HUDEP-2 (cell line): ENCODE results near the gene PLXDC2.

Experiments
- DNase-seq, 76 experiments: peaks; one replicate each; lab custom pipeline; 2025; ENCODE audit not compliant: unreplicated experiment in 76 of 76; lab: John Stamatoyannopoulos, UW

PLXDC2 gene

DNA sequence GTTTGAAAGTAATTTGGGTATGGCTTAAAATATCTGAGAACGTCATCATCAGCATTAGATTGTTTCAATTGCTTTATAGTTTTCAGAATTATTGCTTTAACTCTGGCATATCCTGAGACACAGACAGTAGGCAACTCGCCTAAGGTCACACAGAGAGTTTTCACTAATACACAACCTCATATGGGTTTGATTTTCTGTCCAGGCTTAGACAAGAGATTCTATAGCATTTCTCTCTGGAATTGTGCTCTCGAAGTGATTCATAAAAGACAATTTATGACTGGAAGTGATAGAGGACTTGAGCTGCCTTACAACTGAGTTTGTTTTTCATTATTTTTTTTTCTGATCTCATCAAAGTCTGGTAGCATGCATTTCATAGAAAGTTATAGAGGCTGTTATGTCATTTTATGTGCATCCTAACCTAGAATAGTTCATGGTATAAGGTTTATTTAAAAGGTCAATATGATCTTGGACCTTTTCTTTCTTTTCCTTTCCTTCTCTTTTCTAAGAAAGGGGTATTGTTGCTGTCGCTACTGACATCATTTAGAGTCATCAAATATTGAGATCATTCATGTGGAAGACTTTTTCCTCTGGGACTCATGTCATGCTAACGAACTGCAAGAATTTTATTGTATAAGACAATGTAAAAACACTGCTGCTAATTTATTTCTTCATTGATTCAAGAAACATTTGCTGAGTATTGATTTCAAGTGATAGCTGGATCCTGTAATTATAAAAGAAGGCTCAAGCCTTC is 278.2 kb downstream of the PLXDC2 start:
- no peak for DNase-seq

DNA sequence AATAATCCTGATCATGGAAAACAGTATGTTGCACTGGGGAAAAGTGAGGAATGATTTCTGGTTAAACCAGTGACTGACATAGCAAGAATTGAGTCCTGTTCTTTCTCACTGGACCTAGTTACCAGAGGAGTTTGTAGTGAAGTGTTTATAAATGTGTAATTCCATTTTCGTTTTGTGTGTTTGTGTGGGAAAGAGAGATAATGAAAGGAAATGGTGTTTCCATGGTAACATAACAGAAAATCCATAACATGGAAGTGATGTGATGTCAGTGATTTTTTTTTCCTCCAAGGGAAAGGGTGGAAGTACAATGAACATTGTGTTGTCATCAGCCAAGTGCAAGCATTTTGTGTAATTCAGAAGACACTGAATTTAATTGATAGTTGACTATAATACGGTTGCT is 283.9 kb downstream of the PLXDC2 start:
- no peak for DNase-seq

- no peak for DNase-seq
Observed at GRCh38 chr10:20105236-20105635, 289.0 kb downstream of the PLXDC2 start.

DNA sequence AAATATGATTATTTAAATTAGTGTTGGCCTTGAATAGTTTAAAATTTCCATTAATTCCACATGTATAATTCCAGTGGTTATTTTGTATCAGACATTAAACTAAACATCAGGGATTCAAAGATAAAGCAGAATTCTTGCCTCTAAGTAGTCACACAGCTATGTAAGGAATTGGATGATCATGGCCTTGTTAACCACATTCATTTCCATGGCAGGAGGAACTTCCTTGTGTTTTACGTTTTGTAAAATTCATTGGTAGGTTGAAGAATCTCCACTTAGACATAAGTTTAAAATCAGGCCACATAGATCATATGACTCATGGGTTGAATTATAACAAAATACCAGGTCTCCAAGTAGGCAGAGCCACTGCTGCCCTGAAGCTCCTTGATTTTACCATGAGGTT is 289.7 kb downstream of the PLXDC2 start:
- no peak for DNase-seq

DNA sequence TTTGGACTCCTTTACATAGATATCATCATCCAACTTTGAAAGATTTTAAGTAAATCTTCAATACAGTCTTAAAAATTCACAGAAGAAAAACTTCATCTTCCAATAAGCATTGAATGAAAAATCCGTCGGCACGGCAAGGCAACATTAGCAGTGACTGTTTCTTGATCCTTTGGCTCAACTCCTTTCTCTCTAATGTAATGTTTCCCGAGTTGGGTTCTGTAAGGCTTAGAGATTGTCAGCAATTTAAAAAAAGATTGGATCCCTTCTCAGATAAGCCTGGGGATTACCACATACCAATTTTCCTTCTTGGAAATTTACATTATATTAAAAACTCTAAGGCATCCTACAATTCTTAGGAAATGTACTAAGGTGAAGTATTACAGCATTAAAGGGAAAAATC is 291.8 kb downstream of the PLXDC2 start:
- DNase-seq, result no peak

DNA sequence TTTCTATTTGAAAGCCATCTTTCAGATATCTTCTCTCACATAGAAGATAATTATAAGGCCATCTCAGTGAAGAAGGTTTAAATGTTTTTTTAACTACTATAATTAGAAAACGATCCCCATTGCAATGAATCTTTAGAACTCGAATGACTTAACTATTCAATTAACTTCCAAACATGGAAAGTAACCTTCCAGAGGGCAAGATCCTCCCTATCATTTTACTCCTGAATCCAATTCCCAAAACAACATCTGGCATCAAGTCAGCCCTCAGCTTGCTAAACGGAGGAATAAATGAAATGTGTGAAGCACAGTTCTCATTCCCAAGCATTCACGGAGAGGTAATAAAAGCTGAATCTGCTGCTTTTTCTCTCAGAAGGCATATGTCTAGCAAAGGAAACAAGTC is 293.4 kb downstream of the PLXDC2 start:
- no peak for DNase-seq

DNA sequence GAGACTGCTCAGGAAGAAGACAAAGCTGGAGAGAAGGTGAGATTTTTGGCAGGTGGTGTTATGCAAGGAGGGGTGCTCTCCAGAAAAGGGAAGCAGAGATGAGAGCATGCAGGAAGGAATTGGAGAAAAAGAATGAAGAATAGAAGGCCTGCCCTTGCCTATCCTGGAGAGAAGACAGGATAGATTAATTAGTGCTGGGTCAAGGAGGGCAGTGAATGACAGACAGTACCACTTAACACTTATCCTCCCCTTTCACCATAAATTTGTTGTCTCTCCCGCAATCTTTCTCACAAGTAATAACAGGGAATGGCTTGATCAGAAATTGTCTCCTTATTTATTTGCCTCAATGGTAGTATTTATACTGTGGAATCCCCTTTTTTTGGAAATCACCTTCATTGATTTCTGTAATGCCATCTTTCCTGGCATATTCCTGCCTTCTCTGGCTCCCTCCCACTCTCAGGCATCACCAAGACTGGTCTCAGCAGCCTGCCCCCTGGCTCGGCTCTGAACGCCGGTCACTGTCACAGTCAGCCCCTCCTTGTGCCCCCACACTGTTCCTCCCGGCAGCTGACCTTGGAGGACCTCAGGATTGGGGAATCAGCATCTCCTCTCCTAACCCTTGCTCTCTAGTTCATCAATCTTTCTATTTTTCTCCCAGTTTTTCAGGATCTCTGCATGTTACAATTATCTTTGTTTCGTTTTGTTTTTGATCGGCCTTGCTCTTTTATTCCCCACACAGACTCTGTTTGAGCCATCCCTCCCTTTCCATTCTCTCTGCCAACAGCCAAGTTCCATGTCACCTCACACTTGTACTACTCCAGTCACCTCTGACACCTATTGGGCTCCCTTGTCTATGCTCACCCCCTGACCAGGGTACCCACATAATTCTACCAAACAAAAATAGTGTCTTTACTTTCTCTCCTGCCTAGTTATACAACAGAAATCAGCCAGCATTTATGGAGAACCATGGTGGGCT is 294.2 kb downstream of the PLXDC2 start:
- no peak for DNase-seq

- DNase-seq, result no peak
Observed at GRCh38 chr10:20114179-20114578, 297.9 kb downstream of the PLXDC2 start.

DNA sequence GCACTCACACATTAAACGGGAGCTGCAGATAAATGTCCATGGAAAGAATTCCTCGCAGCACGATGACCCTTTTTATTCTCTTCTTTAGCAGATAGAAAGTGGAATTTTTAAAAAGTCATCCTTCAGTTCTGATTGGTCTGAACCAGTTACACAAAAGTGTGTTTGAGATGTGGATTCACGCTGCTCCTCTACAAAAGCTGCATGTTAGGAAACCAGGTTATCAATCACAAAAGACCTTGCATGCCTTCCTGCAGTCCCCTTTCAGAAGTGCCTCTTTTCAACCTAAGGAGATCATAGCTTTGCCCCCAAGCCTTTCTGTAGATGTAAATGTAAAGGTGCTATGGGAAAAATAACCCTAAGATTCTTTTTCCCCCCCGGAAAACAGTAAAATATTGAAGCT is 299.7 kb downstream of the PLXDC2 start:
- no peak for DNase-seq

DNA sequence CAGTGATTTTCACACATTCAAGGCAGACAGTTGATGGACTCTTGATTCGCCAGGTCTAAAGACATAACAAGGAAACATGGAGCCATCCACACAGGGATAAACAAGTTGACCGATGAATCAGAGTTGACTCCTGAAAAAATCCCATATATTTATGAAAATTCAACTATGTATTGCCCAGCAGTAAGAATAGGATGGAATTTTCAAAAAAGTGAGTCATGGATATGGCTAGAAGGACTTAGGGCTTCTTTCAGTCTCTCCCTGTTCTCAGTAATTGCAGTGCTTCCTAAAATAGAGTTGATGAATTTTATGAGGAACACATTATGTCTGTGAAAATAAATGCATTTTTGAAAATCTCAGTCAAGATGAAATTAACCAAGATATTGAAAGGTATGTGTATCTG is 301.2 kb downstream of the PLXDC2 start:
- DNase-seq, result no peak

DNA sequence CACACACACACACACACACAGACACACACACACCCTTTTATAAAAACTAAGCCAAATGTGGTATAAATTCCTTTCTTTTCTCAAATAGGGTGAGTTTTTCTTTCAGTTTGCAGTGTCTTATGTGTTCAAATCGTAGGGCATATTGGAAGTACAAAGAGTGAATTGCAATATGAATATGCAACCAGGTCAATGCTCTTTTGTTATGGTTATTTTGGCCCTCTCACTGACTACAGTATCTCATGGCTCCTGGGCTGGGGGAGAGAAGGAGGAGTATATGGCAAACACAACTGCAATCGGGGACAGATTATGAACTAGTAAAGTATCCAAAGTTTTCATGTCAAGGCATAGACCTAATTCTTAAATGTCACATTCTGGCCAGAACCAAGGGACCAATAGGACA is 301.9 kb downstream of the PLXDC2 start:
- no peak for DNase-seq

DNA sequence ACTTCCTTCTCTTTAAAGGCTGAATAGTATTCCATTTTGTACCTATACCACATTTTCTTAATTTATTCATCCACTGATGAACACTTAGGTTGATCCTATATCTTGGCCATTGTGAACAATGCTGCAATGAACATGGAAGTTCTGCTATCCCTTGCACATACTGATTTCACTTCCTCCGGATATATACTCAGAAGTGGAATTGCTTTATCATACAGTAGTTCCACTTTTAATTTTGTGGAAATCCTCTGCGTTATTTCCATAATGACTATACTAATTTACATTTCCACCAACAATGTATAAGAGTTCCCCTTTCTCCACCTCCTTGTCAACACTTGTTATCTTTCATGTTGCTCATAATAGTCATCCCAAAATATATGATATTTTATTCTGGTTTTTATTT is 312.6 kb downstream of the PLXDC2 start:
- no peak for DNase-seq

- DNase-seq, result no peak
Observed at GRCh38 chr10:20132816-20133215, 316.6 kb downstream of the PLXDC2 start.

DNA sequence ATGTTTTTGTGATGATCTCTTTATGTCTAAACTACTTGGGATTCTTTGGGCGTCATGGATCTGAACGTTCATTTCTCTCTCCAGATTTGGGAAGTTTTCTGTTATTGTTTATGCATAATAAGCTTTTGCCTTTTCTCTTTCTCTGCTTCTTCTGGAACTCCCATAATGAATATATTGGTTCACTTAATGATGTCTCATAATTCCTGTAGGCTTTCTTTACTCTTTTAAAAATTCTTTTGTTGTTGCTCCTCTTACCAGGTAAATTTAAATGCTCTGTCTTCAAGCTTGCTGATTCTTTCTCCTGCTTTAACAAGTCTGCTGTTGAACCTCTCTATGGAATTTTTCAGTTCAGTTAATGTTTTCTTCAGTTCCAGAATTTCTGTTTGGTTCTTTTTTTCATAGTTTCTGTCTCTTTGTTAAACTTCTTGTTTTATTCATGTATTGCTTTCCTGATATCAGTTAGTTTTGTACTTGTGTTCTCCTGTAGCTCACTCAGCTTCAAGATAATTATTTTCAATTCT is 317.5 kb downstream of the PLXDC2 start:
- DNase-seq, result no peak

- no peak for DNase-seq
Observed at GRCh38 chr10:20142311-20142710, 326.1 kb downstream of the PLXDC2 start.

DNA sequence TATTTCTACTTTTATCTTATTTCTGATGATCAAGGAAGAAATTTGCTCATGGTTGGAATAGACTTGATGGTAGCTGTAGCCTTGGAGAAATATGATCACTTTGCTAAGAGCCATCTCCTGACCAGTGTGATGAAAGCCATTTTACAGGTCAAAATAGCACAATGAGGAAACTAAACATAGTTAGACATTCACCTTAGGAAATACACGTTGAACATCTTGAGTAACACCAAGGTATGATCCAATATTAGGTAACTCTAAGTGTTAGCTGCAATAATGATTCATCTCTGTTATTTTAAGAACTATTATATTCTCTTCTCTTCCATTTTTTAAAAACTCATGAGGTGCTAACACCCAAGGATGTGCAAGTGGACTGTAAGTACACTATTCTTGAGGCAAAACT is 328.0 kb downstream of the PLXDC2 start:
- DNase-seq, result no peak

- no peak for DNase-seq
Observed at GRCh38 chr10:20146004-20146403, 329.8 kb downstream of the PLXDC2 start.

- no peak for DNase-seq
Observed at GRCh38 chr10:20147684-20148083, 331.5 kb downstream of the PLXDC2 start.

GRCh38 chr10:20156511-20156910 is 340.3 kb downstream of the PLXDC2 start:
- DNase-seq, result no peak

DNA sequence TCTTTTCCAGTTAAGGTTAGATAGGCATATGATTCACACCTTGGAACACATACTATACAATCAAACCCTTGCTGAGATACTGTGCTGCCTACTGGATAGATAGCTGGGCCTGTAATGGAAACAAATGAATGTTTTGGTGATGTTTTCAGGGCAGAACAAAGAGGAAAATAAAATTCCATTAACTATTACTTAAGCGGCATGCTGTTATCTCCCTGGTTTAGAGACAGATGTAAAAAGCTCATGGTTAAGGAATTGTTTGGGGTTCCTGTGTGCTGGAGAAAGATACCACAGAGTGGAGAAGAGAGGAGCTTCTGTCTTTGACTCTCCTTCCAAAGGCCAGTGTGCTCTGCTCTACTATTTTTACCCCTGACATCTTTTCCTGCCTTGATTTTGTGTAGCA is 341.1 kb downstream of the PLXDC2 start:
- DNase-seq, result no peak

GRCh38 chr10:20158086-20158485 is 341.9 kb downstream of the PLXDC2 start:
- DNase-seq, result no peak

DNA sequence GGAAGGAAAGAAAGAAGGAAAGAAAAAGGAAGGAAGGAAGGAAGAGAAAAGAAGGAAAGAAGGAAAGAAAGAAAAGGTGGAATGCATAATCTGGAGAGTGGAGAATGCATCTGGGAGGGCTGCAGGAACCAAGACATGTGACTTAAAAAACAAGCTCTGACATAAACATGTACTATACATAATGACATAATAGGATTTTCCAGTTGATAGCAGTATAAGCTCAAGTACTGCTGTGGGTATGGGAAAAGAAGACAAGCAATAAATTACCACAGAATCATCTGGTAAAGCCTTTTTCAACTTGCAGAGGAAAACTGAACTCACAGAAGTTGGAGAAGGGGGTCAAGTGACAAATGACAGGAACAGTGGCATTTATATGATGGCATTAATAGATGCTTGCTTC is 345.9 kb downstream of the PLXDC2 start:
- DNase-seq, result no peak
